HepG2 (cell line): Measurements from ENCODE around the gene UBE2C. TPM values are rescaled to one million over a fixed set of nuclear protein-coding genes. Genes with fewer than 3 reads are reported as not detected.
A peak's percentile ranks its signal among the peaks of the same experiment; 100 is the strongest.

Experiments used
- GFI1 ChIP-seq: sonication (generic); formaldehyde crosslinking; IDR thresholded peaks from 2 replicates; pipeline ENCODE4 v1.5.0; 2020; ENCODE audit warnings: missing genetic modification reagents, mild to moderate bottlenecking, borderline replicate concordance
- HIVEP1 ChIP-seq: sonication (generic); formaldehyde crosslinking; IDR thresholded peaks from 2 replicates; pipeline ENCODE4 v1.4.0; 2020; ENCODE audit warnings: mild to moderate bottlenecking, missing genetic modification reagents
- HNRNPL ChIP-seq: fragments of 200-400 bp; formaldehyde crosslinking; IDR thresholded peaks from 2 replicates; pipeline ENCODE4 v1.6.1; 2017; ENCODE audit warnings: mild to moderate bottlenecking, low read depth, low read length
- JDP2 ChIP-seq: sonication (generic); formaldehyde crosslinking; IDR thresholded peaks from 2 replicates; pipeline ENCODE4 v1.8.1; 2022; ENCODE audit warnings: missing genetic modification reagents, borderline replicate concordance
- RFX5 ChIP-seq: IDR thresholded peaks from 2 replicates; pipeline ENCODE4 v1.6.1; 2011; ENCODE audit warnings: low read depth, low read length, improper control_type of control experiment
- ZNF30 ChIP-seq: sonication (generic); formaldehyde crosslinking; IDR thresholded peaks from 2 replicates; pipeline ENCODE4 v1.5.0; 2020; ENCODE audit warnings: mild to moderate bottlenecking, missing genetic modification reagents
- ZNF564 ChIP-seq: sonication (generic); formaldehyde crosslinking; IDR thresholded peaks from 2 replicates; pipeline ENCODE4 v1.8.1; 2023; ENCODE audit warnings: mild to moderate bottlenecking, missing genetic modification reagents
- ZNF670 ChIP-seq: sonication (generic); formaldehyde crosslinking; IDR thresholded peaks from 2 replicates; pipeline ENCODE4 v1.8.0; 2022; ENCODE audit warnings: mild to moderate bottlenecking, missing genetic modification reagents, borderline replicate concordance
- polyA plus RNA-seq, 8 experiments: library from polyadenylated mRNA; depleted of rRNA in 3 of 8; stranded (reverse) in 7 of 8; unstranded in 1 of 8; fragments of >200 nt; fragmentation: Illumina TruSeq in 4 of 8; extraction: Trizol in 4 of 8; gene quantifications; 2 replicates each; pipeline versions ENCODE4 v1.2.1 to v1.2.3, GENCODE V29; 2011 to 2016; ENCODE audit warnings: low read depth in 4 of 8, missing spikeins in 1 of 8, mixed read lengths in 1 of 8; ENCODE audit not compliant: insufficient read depth in 1 of 8
- total RNA-seq, 5 experiments: library from RNA; depleted of rRNA; stranded (reverse); fragments of >200 nt; fragmentation: Illumina TruSeq; extraction: Trizol; gene quantifications; 2 replicates each; pipeline ENCODE4 v1.2.3, GENCODE V29; 2016; ENCODE audit warnings: low read depth in 1 of 5
- TF ChIP-seq, protein P1 (sequence below): sonication (generic); formaldehyde crosslinking; IDR thresholded peaks from 2 replicates; pipeline ENCODE4 v1.5.0; 2020; ENCODE audit warnings: mild to moderate bottlenecking, missing genetic modification reagents
- TF ChIP-seq, protein P2 (sequence below): sonication (generic); formaldehyde crosslinking; IDR thresholded peaks from 2 replicates; pipeline ENCODE4 v1.4.0; 2020; ENCODE audit warnings: mild to moderate bottlenecking, missing genetic modification reagents, borderline replicate concordance
- TF ChIP-seq, protein P3 (sequence below): sonication (generic); formaldehyde crosslinking; IDR thresholded peaks from 2 replicates; pipeline ENCODE4 v1.4.0; 2020; ENCODE audit warnings: missing genetic modification reagents
- TF ChIP-seq, protein P4 (sequence below): sonication (generic); formaldehyde crosslinking; IDR thresholded peaks from 2 replicates; pipeline ENCODE4 v1.8.1; 2022; ENCODE audit warnings: low read depth, mild to moderate bottlenecking, missing genetic modification reagents

The UBE2C gene
- total and polyA plus RNA-seq, 2 of the 13 experiments (the other 11 are each of a cell fraction or from before 2014, with no cell fraction given): 100 to 123 TPM

DNA sequence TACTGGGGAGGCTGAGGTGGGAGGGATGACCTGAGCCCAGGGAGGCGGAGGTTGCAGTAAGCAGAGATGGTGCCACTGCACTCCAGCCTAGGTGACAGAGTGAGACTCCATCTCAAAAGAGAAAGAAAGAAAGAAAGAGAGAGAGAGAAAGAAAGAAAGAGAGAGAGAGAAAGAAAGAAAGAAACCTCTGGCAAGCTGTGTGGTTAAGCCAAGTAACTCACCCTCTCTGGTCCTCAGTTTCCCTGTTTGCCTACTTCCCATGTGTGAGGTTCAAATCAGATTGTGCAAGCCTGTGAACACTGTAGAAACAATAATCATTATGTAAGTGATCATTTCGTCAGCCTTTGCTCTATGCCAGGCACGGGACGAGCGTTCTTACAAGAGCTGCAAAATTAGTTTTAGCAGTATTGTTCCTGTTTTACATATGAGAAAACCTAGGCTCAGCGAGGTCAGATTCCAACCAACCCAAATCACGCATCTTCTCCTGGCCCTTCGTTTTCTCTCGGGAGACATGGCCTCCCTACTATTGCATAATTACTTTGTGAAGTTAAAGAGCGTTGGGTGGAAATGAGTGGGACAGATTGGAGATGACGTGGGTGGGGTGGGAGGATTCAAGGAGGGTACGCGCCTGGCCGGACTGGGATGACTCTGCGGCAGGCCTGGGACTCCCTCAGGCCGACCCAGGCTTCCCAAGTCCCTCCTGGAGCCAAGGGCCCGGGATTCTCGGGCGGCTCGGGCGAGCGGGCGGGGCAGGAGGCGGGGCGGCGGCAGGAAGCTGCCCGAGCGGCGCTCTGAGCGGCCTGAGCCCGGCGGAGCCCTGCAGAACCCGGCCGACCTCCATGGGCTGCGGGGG, 20.8 kb downstream of the UBE2C start, which contains the start of gene SNX21 (continued):
- TF ChIP-seq HIVEP1 (no peak), ZNF564 (CRISPR knock-in tag) (0 out of 2 replicates have a peak, but pooled peaks have one; percentile 4), HNRNPL (no peak), RFX5 (no peak), GFI1 (CRISPR knock-in tag) (peak; percentile 62; the same call in 1 of the 2 replicates), ZNF670 (CRISPR knock-in tag) (0 out of 2 replicates have a peak, but pooled peaks have one; percentile 63), ZNF30 (CRISPR knock-in tag) (no peak), JDP2 (CRISPR knock-in tag) (no peak)
- TF ChIP-seq, protein P1, sequence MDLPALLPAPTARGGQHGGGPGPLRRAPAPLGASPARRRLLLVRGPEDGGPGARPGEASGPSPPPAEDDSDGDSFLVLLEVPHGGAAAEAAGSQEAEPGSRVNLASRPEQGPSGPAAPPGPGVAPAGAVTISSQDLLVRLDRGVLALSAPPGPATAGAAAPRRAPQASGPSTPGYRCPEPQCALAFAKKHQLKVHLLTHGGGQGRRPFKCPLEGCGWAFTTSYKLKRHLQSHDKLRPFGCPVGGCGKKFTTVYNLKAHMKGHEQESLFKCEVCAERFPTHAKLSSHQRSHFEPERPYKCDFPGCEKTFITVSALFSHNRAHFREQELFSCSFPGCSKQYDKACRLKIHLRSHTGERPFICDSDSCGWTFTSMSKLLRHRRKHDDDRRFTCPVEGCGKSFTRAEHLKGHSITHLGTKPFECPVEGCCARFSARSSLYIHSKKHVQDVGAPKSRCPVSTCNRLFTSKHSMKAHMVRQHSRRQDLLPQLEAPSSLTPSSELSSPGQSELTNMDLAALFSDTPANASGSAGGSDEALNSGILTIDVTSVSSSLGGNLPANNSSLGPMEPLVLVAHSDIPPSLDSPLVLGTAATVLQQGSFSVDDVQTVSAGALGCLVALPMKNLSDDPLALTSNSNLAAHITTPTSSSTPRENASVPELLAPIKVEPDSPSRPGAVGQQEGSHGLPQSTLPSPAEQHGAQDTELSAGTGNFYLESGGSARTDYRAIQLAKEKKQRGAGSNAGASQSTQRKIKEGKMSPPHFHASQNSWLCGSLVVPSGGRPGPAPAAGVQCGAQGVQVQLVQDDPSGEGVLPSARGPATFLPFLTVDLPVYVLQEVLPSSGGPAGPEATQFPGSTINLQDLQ (CRISPR knock-in tag): no peak; the same call in none of the 2 replicates
- TF ChIP-seq, protein P2, sequence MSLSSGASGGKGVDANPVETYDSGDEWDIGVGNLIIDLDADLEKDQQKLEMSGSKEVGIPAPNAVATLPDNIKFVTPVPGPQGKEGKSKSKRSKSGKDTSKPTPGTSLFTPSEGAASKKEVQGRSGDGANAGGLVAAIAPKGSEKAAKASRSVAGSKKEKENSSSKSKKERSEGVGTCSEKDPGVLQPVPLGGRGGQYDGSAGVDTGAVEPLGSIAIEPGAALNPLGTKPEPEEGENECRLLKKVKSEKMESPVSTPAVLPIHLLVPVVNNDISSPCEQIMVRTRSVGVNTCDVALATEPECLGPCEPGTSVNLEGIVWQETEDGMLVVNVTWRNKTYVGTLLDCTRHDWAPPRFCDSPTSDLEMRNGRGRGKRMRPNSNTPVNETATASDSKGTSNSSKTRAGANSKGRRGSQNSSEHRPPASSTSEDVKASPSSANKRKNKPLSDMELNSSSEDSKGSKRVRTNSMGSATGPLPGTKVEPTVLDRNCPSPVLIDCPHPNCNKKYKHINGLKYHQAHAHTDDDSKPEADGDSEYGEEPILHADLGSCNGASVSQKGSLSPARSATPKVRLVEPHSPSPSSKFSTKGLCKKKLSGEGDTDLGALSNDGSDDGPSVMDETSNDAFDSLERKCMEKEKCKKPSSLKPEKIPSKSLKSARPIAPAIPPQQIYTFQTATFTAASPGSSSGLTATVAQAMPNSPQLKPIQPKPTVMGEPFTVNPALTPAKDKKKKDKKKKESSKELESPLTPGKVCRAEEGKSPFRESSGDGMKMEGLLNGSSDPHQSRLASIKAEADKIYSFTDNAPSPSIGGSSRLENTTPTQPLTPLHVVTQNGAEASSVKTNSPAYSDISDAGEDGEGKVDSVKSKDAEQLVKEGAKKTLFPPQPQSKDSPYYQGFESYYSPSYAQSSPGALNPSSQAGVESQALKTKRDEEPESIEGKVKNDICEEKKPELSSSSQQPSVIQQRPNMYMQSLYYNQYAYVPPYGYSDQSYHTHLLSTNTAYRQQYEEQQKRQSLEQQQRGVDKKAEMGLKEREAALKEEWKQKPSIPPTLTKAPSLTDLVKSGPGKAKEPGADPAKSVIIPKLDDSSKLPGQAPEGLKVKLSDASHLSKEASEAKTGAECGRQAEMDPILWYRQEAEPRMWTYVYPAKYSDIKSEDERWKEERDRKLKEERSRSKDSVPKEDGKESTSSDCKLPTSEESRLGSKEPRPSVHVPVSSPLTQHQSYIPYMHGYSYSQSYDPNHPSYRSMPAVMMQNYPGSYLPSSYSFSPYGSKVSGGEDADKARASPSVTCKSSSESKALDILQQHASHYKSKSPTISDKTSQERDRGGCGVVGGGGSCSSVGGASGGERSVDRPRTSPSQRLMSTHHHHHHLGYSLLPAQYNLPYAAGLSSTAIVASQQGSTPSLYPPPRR (CRISPR knock-in tag): peak; percentile 16; the same call in 1 of the 2 replicates
- TF ChIP-seq, protein P3, sequence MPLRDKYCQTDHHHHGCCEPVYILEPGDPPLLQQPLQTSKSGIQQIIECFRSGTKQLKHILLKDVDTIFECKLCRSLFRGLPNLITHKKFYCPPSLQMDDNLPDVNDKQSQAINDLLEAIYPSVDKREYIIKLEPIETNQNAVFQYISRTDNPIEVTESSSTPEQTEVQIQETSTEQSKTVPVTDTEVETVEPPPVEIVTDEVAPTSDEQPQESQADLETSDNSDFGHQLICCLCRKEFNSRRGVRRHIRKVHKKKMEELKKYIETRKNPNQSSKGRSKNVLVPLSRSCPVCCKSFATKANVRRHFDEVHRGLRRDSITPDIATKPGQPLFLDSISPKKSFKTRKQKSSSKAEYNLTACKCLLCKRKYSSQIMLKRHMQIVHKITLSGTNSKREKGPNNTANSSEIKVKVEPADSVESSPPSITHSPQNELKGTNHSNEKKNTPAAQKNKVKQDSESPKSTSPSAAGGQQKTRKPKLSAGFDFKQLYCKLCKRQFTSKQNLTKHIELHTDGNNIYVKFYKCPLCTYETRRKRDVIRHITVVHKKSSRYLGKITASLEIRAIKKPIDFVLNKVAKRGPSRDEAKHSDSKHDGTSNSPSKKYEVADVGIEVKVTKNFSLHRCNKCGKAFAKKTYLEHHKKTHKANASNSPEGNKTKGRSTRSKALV (CRISPR knock-in tag): no peak; the same call in 1 of the 2 replicates
- TF ChIP-seq, protein P4, sequence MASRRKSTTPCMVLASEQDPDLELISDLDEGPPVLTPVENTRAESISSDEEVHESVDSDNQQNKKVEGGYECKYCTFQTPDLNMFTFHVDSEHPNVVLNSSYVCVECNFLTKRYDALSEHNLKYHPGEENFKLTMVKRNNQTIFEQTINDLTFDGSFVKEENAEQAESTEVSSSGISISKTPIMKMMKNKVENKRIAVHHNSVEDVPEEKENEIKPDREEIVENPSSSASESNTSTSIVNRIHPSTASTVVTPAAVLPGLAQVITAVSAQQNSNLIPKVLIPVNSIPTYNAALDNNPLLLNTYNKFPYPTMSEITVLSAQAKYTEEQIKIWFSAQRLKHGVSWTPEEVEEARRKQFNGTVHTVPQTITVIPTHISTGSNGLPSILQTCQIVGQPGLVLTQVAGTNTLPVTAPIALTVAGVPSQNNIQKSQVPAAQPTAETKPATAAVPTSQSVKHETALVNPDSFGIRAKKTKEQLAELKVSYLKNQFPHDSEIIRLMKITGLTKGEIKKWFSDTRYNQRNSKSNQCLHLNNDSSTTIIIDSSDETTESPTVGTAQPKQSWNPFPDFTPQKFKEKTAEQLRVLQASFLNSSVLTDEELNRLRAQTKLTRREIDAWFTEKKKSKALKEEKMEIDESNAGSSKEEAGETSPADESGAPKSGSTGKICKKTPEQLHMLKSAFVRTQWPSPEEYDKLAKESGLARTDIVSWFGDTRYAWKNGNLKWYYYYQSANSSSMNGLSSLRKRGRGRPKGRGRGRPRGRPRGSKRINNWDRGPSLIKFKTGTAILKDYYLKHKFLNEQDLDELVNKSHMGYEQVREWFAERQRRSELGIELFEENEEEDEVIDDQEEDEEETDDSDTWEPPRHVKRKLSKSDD (CRISPR knock-in tag): peak; percentile 57; the same call in 1 of the 2 replicates
